Left colon (tissue), 2 donors: ENCODE results near the gene MEIOSIN. TPM values are rescaled to one million over a fixed set of nuclear protein-coding genes. Genes with fewer than 3 reads are reported as not detected.

Experiments
- ATAC-seq: fragments of 200-7000 bp; cut with Tn5 transposase; one replicate; pipeline ENCODE4 v1.9.1; 2020; ENCODE audit warnings: mild to moderate bottlenecking, moderate library complexity
- DNase-seq, 2 donors: peaks; one replicate each; pipeline ENCODE4 v3.0.0-alpha.2; 2020
- intact Hi-C, 2 donors: fragments of 100-400 bp; cut with DNase I in 1 of 2; cut with micrococcal nuclease in 1 of 2; formaldehyde crosslinking; loops; one replicate each; pipeline versions ENCODE4 v1.11.2 to v1.14.0; 2022; cut with DNase I, micrococcal nuclease
- total RNA-seq, 2 donors: library from RNA; stranded (reverse); fragmentation: NEBNext Ultra II Directional; extraction: Animal tissue kit (Norgen Biotek cat#: 25700); gene quantifications; one replicate each; pipeline ENCODE4 v1.2.1, GENCODE V29; 2021
- donor health status: DM: no; HTN: no; CAD: no.
- donor health status: DM: yes; HTN: yes; CAD: no.

The MEIOSIN gene
- total RNA-seq, 2 donors from 2014 or later: not detected

- intact Hi-C loops: no loop called here
- ATAC-seq: peak; percentile 67
- DNase-seq: peak; percentile 96 to 99
Observed at GRCh38 chr19:45770192-45771101, 37.2 kb downstream of the MEIOSIN start.

DNA sequence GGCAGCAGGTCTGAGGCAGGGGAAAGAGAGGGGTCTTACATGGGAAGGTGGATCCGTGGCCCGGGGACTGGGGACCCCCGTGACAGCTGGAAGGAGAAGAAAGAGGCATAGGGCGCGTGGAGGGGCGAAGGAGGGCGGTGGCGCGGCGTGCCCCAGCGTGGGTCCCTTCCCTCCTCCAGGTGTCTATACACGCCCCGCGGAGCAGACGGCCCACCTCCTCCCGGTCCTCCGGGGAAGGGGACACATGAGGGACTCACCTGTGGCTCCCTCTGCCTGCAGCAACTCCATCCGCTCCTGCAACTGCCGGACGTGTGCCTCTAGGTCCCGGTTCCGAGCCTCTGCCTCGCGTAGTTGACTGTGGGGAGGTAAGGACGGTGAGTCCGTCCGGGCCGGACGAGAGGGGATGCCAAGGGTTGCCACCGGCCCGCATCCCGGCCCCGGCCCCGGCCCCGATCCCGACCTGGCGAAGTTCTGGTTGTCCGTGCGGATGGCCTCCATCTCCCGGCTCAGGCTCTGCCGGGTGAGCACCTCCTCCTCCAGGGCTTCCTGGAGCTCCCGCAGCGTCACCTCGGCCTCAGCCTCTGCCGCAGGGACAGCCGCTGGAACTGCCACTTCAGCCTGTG, 38.2 kb downstream of the MEIOSIN start:
- intact Hi-C loops: no loop called here

GRCh38 chr19:45772130-45772840, 39.0 kb downstream of the MEIOSIN start:
- DNase-seq (peak in 1 of 2 donors; percentile 32), ATAC-seq (no peak)
- intact Hi-C loops: no loop called here

More for the DNA sequence above, 38.2 kb downstream of the MEIOSIN start:
- ATAC-seq (no peak), DNase-seq (peak; percentile 37 to 47)

DNA sequence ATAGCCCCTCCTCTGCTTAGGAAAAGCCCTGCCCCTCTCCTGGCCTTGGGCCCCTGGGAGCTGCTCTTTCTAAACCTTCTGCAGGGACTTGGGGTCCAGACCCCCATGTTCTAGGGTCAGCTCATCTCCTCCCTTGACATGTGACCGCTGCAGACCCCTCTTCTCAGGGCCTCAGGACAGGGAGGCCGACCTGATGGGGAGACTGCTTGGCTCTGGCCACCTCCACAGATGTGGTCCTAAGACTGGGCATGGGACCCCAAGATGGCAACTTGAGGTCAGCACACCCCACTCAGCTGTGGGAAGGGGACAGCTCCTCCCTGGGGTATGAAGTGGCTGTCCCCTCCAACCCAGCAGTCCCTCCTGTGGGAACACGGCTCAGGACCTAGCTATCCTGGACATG, 39.7 kb downstream of the MEIOSIN start:
- intact Hi-C loops: no loop called here
- DNase-seq (peak in 1 of 2 donors; percentile 38), ATAC-seq (no peak)

DNA sequence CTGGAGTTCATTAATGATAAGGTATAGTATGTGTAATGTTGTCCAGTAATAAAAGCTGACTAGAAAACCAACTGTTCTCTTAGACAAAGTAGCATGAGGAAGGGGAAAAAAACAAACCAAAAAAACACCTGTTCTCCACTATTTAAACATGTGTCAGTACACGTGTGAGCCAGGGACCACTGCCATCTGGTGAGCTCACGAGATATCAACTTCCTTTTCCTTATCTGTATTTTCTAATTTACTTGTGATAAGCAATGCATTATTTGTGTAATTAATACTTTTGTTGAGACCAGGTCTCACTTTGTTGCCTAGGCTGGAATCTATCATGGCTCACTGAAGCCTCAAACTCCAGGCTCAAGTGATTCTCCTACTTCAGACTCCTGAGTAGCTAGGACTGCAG, 40.1 kb downstream of the MEIOSIN start:
- ATAC-seq (no peak), DNase-seq (no peak)
- intact Hi-C loops: no loop called here

- peak; percentile 56 to 64 for DNase-seq
- ATAC-seq: no peak
- intact Hi-C loops: no loop called here
Observed at GRCh38 chr19:45774765-45775164, 41.5 kb downstream of the MEIOSIN start.

DNA sequence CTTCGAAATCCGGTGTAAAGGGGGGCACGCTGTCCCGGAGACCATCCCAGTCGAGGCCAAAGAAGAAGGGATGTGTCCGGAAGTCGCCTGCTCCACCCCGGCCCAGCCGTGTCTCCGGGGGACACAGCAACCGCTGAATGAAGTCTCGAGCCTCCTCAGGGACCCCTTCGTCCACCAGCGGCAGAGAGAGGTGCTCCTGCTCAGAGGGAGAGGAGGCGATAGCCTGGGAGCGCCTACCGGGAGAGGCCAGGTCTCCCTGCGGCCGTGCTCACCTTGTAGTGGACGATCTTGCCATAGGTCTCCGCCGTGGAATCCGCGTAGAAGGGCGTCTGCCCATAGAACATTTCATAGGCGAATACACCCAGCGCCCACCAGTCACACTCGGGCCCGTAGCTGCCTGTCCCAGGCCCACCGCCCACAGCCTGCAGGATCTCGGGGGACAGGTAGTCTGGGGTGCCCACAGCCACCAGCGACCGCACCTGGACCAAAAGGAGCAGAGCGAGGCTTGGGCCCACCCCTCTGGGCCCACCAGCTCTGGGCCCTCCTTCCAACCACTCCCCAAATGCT, 44.2 kb downstream of the MEIOSIN start:
- intact Hi-C loops: no loop called here
- ATAC-seq (no peak), DNase-seq (peak in 1 of 2 donors; percentile 27)

GRCh38 chr19:45778010-45778661, 44.9 kb downstream of the MEIOSIN start:
- peak in 1 of 2 donors; percentile 29 for DNase-seq
- no peak for ATAC-seq
- intact Hi-C loops: no loop called here

DNA sequence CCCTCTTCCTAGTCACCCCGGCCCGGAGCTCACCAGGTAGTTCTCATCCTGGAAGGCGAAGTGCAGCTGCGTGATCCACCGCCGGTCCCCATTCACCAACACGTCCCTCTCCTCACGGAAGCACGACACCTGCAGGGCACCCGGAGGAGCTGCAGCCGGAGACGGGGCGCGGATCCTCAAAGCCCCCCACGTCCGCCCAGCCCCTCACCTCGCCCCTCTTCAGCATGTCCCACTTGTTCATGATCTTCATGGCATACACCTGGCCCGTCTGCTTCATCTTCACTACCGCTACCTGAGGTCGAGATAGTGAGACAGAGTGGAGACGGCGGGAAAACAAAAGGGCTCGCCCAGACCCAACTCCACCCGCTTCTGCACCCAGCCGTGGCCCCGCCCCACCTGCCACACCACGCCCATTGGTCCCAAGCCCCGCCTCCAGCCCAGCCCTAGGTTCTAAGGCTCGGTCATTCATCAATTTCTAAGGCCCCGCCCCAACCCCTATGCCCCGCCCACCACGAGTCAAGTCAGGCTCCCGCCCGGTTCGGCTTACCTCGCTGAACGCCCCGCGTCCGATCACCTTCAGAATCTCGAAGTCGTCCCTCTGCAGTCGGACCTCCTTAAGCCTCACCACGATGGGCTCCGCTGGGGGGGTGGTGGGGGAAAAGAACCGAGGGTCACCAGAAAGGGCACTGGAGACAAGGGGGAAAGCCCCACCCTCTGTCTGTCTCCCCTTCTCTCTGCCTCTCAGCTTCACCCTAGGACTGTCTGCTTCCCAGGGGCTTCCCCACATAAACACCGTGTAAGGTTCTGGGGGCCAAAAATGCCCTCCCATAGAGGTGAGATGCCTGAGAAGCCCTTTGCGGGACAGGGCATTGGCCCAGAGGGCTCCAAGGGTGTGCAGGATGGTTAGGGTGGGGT, 46.2 kb downstream of the MEIOSIN start:
- intact Hi-C loops: no loop called here
- peak; percentile 93 to 97 for DNase-seq
- peak; percentile 87 for ATAC-seq

GRCh38 chr19:45780146-45780447, 46.9 kb downstream of the MEIOSIN start:
- DNase-seq: peak in 1 of 2 donors; percentile 39
- intact Hi-C loops: no loop called here
- no peak for ATAC-seq

DNA sequence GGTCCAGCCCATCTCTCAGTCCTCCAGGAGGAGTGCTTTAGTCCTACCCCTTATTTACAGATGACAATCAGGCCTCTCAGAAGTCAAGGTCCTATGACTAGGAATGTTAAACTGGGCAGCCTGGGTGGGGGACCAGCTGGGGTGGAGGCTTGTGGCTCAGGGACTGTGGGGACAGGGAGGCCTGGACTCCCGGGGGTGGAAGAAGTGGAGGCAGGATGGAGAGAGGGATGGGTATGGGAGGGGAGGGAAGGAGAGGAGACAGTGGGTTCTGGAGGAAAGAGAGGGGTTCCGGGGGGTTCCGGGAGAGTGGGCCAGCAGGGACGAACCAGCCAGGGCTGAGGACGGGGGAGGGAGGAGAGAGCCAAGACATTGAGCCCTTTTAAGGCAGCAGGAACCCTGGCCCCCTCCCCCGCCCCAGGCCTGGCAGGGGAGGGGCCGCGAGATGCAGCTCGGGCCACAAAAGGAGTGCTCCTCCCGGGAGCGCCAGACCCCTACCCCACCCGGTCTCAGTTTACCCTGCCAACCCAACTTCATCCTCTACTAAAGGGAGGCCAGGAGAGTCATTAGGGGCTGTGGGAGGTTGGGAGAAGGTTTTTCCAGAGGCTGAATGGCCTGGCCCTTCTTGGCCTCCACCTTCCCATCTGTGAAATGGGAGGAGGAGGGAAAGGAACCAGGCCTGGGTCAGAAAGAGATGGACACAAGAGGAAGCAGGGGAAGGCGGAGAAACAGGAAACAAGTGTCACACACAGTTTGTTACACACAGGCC, 47.4 kb downstream of the MEIOSIN start:
- intact Hi-C loops: no loop called here
- DNase-seq (no peak), ATAC-seq (no peak)

GRCh38 chr19:45781214-45782161, 48.2 kb downstream of the MEIOSIN start:
- intact Hi-C loops: no loop called here
- peak; percentile 13 for ATAC-seq
- DNase-seq: peak in 1 of 2 donors; percentile 44

DNA sequence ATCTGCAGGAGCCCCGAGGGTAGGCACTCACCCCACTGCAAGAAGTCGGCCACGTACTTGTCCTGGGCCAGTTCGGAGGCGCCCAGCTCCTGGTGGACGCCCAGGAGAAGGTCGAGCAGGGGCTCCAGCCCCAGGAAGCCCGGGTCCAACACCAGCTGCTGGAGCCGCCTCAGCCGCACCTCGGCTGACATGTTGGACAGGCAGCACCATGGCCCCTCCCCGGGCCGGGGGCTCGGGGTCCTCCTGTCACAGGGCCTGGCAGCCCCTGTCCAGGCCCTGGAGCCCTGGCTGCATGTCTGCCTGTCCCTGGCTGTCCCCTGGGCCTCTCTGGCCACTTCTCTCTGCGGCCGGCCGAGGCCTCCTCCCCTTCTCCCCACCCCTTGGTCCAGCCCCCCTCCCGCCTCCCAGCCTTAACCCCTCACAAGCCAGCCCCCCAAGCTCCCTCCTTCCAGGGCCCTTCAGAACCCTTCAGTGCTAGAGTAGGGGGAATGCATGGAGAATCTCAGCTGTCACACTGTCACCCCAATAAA, 49.0 kb downstream of the MEIOSIN start, which contains the start of gene DMPK:
Gene DMPK, minus strand, starts transcription at position 329 of the 530 bp plus-strand sequence. Its CDS starts 138 bp downstream, at position 191.
- DNase-seq (peak in 1 of 2 donors; percentile 34), ATAC-seq (no peak)
- intact Hi-C loops: no loop called here

GRCh38 chr19:45782820-45783785, 49.9 kb downstream of the MEIOSIN start:
- intact Hi-C loops: no loop called here
- ATAC-seq (no peak), DNase-seq (peak; percentile 32 to 67)

DNA sequence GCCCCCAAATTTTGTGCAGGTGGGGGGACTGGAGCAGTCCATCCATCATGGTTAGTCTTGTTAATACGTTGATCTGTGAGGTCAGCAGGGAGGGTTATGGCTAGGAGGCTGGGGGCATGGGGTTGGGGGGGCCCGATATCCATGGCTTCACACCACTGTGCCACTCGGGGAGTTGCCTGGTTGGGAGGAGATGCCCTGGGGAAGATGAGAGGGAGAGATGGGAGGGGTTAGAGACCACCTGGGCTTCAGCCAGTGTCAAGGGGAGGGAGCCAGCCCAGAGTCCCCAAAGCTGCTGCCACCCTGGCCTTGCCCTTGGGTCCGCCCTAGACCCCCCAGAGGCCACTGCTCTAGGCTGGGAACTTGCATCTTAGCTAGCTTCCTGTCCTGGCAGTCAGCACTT, 50.9 kb downstream of the MEIOSIN start:
- no peak for DNase-seq
- intact Hi-C loops: no loop called here
- ATAC-seq: no peak
